Spinal cord (tissue), 10 donors: ENCODE data around the gene PCDHGB4. TPM values are rescaled to one million over a fixed set of nuclear protein-coding genes. Genes with fewer than 3 reads are reported as not detected.
A peak's percentile ranks its signal among the peaks of the same experiment; 100 is the strongest.
"Not testable (repeated sequence)": the region's sequence is repeated elsewhere in the genome, so short reads cannot be mapped to it uniquely, and the experiment has no call there.

Experiments
- DNase-seq, 6 donors: peaks; one replicate each; pipeline versions ENCODE4 v3.0.0 to v3.0.0-alpha.2; 2013 to 2015; ENCODE audit warnings: low spot score in 6 of 6, low read depth in 4 of 6
- H3K27ac ChIP-seq: one replicate; pipeline ENCODE4 v1.5.1; 2013; ENCODE audit warnings: low read depth, low read length, control low read depth
- H3K27me3 ChIP-seq: one replicate; pipeline ENCODE4 v1.6.1; 2013; ENCODE audit warnings: low read length; ENCODE audit not compliant: control insufficient read depth, insufficient read depth
- H3K36me3 ChIP-seq: one replicate; pipeline ENCODE4 v1.6.1; 2013; ENCODE audit warnings: low read length; ENCODE audit not compliant: control insufficient read depth, insufficient read depth
- H3K4me1 ChIP-seq: one replicate; pipeline ENCODE4 v1.6.1; 2013; ENCODE audit warnings: low read length; ENCODE audit not compliant: control insufficient read depth, insufficient read depth
- H3K4me3 ChIP-seq: one replicate; pipeline ENCODE4 v1.5.1; 2013; ENCODE audit warnings: low read depth, low read length, control low read depth
- H3K9me3 ChIP-seq: one replicate; pipeline ENCODE4 v1.6.1; 2013; ENCODE audit warnings: low read length; ENCODE audit not compliant: control insufficient read depth, insufficient read depth
- WGBS: methylation state at CpG from one replicate; pipeline ENCODE4 v1.1.5; 2013; ENCODE audit warnings: missing lambda C conversion rate; ENCODE audit not compliant: insufficient coverage; 5-methylcytosine and 5-hydroxymethylcytosine counted together
- long read RNA-seq, 4 donors: transcript quantifications; one replicate each; lab custom pipeline, GENCODE V29; 2026
- polyA plus RNA-seq, 2 donors: library from polyadenylated mRNA; unstranded; fragments of 120-200 nt; gene quantifications; one replicate each; pipeline ENCODE4 v1.2.1, GENCODE V29; 2013; ENCODE audit not compliant: insufficient read length in 2 of 2
- total RNA-seq, 2 donors: library from RNA; depleted of rRNA in 1 of 2; stranded (reverse); fragments of 120-200 nt in 1 of 2; fragments of >200 nt in 1 of 2; gene quantifications; one replicate each; pipeline versions ENCODE4 v1.2.3 to v1.2.4, GENCODE V29; 2013 to 2014
- donor health status: healthy.

PCDHGB4 gene
- total RNA-seq (10 to 100 TPM; 12.5 to 14.9 TPM), polyA plus RNA-seq (10 to 100 TPM; 10.3 to 16.0 TPM)
- long read RNA-seq, donor 1, full-length matches to known transcripts, result 3 of 3 reads
- long read RNA-seq, donor 1, partial matches to known transcripts, result 0 of 3 reads
- long read RNA-seq, donor 1, other reads (novel, unspliced or antisense), result 0 of 3 reads
- long read RNA-seq, donor 2, full-length matches to known transcripts, result 2 of 2 reads
- long read RNA-seq, donor 2, partial matches to known transcripts, result 0 of 2 reads
- long read RNA-seq, donor 2, other reads (novel, unspliced or antisense), result 0 of 2 reads
- long read RNA-seq, donor 3, full-length matches to known transcripts, result 6 of 6 reads
- long read RNA-seq, donor 3, partial matches to known transcripts, result 0 of 6 reads
- long read RNA-seq, donor 3, other reads (novel, unspliced or antisense), result 0 of 6 reads
- long read RNA-seq, donor 4, full-length matches to known transcripts, result 1 of 1 reads
- long read RNA-seq, donor 4, partial matches to known transcripts, result 0 of 1 reads
- long read RNA-seq, donor 4, other reads (novel, unspliced or antisense), result 0 of 1 reads

DNA sequence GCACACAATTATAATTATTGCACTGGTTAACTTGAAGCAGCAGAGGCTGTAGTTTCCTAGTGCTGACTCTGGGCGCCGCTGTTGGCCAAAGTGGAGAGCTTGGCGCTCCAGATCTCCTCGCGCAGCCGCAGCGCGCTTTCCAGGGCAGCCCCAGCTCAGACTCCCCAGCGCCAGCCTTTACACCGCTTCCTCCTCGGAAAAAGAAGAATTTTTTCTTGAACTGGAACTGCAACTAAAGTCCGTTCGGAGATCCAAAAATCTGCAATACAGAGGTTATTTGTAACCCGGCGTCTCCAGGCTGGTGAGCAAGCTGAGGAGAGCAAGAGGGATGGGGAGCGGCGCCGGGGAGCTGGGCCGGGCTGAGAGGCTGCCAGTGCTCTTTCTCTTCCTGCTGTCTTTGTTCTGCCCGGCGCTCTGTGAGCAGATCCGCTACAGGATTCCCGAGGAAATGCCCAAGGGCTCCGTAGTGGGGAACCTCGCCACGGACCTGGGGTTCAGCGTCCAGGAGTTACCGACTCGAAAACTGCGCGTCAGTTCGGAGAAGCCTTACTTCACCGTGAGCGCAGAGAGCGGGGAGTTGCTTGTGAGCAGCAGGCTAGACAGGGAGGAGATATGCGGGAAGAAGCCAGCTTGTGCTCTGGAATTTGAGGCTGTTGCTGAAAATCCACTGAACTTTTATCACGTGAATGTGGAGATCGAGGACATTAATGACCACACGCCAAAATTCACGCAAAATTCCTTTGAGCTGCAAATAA lies at the start of gene PCDHGB4:
PCDHGB4 (plus strand) TSS at position 142 of the 755 bp plus-strand sequence; CDS start at position 329, 187 bp downstream.
- not testable (repeated sequence) for H3K27ac ChIP-seq, H3K27me3 ChIP-seq, H3K4me1 ChIP-seq, H3K4me3 ChIP-seq
- DNase-seq, result peak in 1 of 6 donors; percentile 10
- H3K9me3 ChIP-seq, result peaks cover 67% of the 10 kb centered on the region
- peaks cover 19% of the 10 kb centered on the region for H3K36me3 ChIP-seq
- WGBS, result 5% methylated on average over 10 of the region's 40 CpGs

DNA sequence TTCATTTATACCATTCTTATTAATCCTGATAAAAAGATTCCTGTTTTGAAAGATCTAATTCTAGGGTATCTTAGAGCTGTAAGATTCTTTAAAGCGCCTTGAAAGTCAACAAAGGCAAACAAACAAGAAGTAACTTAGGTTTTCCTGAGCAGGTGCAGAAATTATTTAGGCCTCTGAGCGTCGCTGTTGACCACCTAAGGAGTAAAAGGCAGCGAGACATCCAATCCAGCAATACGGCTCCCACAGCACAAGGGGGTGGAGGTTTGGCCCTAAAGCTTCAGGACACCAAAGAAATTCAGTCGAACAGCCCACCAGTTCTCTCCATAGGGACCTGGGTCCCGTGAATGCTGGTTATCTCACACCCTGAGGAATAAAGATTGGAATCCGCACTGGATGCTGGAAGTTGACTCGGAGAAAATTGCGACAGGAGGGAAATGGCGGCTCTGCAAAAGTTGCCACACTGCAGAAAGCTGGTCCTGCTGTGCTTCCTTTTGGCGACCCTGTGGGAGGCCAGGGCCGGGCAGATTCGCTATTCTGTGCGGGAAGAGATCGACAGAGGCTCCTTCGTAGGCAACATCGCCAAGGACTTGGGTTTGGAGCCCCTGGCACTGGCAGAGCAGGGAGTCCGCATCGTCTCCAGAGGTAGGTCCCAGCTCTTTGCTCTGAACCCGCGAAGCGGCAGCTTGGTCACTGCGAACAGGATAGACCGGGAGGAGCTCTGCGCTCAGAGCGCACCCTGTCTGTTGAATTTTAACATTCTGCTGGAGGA lies 48.8 kb upstream of the PCDHGB4 start, which contains the start of gene PCDHGA2:
PCDHGA2 (plus strand) TSS at position 223 of the 769 bp plus-strand sequence.
- H3K4me1 ChIP-seq, result peaks cover 9% of the 10 kb centered on the region
- peak in 3 of 6 donors; percentile 19 to 74 (median 60) for DNase-seq

DNA sequence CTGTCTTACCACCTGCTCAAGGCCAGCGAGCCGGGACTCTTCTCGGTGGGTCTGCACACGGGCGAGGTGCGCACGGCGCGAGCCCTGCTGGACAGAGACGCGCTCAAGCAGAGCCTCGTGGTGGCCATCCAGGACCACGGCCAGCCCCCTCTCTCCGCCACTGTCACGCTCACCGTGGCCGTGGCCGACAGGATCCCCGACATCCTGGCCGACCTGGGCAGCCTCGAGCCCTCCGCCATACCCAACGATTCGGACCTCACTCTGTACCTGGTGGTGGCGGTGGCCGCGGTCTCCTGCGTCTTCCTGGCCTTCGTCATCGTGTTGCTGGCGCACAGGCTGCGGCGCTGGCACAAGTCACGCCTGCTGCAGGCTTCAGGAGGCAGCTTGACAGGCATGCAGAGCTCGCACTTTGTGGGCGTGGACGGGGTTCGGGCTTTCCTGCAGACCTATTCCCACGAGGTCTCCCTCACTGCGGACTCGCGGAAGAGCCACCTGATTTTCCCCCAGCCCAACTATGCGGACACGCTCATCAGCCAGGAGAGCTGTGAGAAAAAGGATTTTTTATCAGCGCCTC lies 46.6 kb upstream of the PCDHGB4 start:
- not testable (repeated sequence) for DNase-seq, H3K36me3 ChIP-seq, H3K27ac ChIP-seq, H3K27me3 ChIP-seq, H3K4me3 ChIP-seq
- 51% methylated on average over 34 of the region's 45 CpGs for WGBS
- H3K9me3 ChIP-seq, result peaks cover 41% of the 10 kb centered on the region
- H3K4me1 ChIP-seq, result peaks cover 13% of the 10 kb centered on the region

More for the DNA sequence above, 48.8 kb upstream of the PCDHGB4 start, which contains the start of gene PCDHGA2:
- Histone ChIP-seq H3K4me3 (peak within 1 kb of the TSS; percentile 14), H3K27ac (no peak within 1 kb of the TSS), H3K27me3 (no peaks in the 10 kb centered on the region), H3K9me3 (peaks cover 23% of the 10 kb centered on the region), H3K36me3 (no peaks in the 10 kb centered on the region)
- 8% methylated on average over 27 of the region's 27 CpGs for WGBS

DNA sequence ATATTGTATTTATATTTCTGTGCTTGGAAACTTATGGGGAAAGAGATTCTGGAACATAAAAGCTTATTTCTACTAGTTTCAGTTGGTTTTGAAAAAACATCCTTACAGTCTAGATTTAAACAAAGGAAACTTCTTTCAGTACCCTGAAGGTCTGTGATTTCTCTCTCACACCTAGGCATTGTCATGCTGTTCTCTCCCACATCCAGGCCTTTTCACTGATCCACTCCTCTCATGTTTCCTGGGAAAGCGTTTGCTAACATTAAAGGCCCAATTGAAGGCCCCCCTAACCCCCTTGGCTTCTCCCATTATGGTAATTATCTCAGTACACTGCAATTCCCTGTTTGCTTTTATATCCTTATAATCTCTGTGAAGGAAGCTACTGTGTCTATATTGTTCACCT lies 44.7 kb upstream of the PCDHGB4 start:
- Histone ChIP-seq H3K4me3 (no peak overlapping the region), H3K27me3 (no peaks in the 10 kb centered on the region), H3K9me3 (peaks cover 45% of the 10 kb centered on the region), H3K27ac (no peak overlapping the region), H3K36me3 (no peaks in the 10 kb centered on the region), H3K4me1 (peaks cover 13% of the 10 kb centered on the region)
- WGBS, result 13% methylated on average over 1 of the region's 1 CpG
- no peak for DNase-seq

DNA sequence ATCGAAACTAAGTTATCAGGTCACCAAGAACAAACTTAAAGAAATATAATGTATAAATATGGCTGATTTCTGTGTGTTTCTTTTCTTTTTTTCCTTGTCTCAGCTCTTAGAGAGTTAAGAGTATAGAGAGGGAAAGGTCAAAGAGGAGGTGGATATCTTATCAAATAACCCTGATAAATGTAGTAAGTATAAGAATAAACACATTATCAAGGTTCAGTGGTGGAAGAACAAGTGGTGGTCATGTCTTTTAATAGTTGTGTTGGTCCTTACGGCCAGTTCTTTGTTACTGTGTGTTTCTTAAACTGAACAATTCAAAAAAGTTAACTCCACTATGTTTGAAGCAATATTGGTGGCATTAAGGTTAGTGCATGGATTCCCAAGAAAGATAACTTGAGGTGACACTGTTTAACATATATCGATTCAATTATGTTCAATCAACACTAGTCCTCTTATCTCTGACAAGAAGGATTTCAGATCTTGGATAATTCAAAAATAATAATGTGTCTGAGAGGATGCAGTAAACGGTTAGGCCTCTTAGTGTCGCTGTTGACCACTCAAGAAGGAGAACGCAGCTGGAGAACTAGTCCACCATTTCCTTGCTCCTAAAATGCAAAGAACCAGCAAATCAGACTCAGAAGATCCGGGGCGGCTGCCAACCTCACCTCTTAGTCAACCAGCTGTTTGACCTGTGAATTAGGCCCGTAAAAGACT lies 44.1 kb upstream of the PCDHGB4 start, which contains the start of gene PCDHGA3:
PCDHGA3 (plus strand) TSS at position 588 of the 711 bp plus-strand sequence. CDS start 205 bp downstream, outside the sequence.
- H3K9me3 ChIP-seq, result peaks cover 45% of the 10 kb centered on the region
- H3K4me3 ChIP-seq, result no peak within 1 kb of the TSS
- no peaks in the 10 kb centered on the region for H3K36me3 ChIP-seq
- whole genome bisulfite sequencing, result 0% methylated on average over 4 of the region's 9 CpGs
- no peak within 1 kb of the TSS for H3K27ac ChIP-seq
- H3K4me1 ChIP-seq, result peaks cover 13% of the 10 kb centered on the region
- DNase-seq, result peak in 2 of 6 donors; percentile 42 to 51
- no peaks in the 10 kb centered on the region for H3K27me3 ChIP-seq

DNA sequence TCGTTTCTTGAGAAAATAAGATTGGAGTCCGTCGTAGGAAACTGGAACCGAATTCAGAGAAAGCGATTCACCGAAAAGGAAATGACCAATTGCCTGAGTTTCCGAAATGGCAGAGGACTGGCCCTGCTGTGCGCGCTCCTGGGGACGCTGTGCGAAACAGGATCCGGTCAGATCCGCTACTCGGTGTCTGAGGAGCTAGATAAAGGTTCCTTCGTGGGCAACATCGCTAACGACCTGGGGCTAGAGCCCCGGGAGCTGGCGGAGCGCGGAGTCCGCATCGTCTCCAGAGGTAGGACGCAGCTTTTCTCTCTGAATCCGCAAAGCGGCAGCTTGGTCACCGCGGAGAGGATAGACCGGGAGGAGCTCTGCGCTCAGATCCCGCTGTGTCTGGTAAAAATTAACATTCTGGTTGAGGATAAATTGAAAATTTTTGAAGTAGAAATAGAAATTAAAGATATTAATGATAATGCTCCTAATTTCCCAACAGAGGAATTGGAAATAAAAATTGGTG lies 43.5 kb upstream of the PCDHGB4 start:
- H3K9me3 ChIP-seq, result peaks cover 45% of the 10 kb centered on the region
- peaks cover 10% of the 10 kb centered on the region for H3K4me1 ChIP-seq

DNA sequence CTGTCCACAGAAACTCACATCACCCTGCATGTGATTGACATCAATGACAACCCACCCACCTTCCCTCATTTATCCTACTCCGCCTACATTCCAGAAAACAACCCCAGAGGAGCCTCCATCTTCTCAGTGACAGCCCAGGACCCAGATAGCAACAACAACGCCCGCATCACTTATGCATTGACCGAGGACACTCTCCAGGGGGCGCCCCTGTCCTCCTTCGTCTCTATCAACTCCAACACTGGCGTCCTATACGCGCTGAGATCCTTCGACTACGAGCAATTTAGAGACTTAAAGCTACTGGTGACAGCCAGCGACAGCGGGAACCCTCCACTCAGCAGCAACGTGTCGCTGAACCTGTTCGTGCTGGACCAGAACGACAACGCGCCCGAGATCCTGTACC lies 42.2 kb upstream of the PCDHGB4 start:
- H3K27me3 ChIP-seq, result no peaks in the 10 kb centered on the region
- no peak overlapping the region for H3K4me3 ChIP-seq
- peaks cover 4% of the 10 kb centered on the region for H3K4me1 ChIP-seq
- H3K36me3 ChIP-seq, result peaks cover 2% of the 10 kb centered on the region
- no peak overlapping the region for H3K27ac ChIP-seq
- no peak for DNase-seq
- peaks cover 39% of the 10 kb centered on the region for H3K9me3 ChIP-seq
- WGBS, result 16% methylated on average over 17 of the region's 20 CpGs

More for the DNA sequence above, 43.5 kb upstream of the PCDHGB4 start:
- H3K27ac ChIP-seq, result no peak overlapping the region
- H3K36me3 ChIP-seq, result no peaks in the 10 kb centered on the region
- no peaks in the 10 kb centered on the region for H3K27me3 ChIP-seq
- no peak for DNase-seq
- 16% methylated on average over 31 of the region's 31 CpGs for WGBS
- no peak overlapping the region for H3K4me3 ChIP-seq

DNA sequence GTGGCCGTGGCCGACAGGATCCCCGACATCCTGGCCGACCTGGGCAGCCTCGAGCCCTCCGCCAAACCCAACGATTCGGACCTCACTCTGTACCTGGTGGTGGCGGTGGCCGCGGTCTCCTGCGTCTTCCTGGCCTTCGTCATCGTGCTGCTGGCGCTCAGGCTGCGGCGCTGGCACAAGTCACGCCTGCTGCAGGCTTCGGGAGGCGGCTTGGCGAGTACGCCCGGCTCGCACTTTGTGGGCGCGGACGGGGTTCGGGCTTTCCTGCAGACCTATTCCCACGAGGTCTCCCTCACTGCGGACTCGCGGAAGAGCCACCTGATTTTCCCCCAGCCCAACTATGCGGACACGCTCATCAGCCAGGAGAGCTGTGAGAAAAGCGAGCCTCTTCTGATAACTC lies 41.5 kb upstream of the PCDHGB4 start:
- 31% methylated on average over 16 of the region's 35 CpGs for WGBS
- not testable (repeated sequence) for H3K4me3 ChIP-seq, H3K4me1 ChIP-seq, H3K36me3 ChIP-seq, H3K27me3 ChIP-seq, H3K27ac ChIP-seq, DNase-seq
- H3K9me3 ChIP-seq, result peaks cover 44% of the 10 kb centered on the region
